Neural progenitor cell (in vitro differentiated cells): Measurements from ENCODE around the gene AUTS2.

Experiments
- EZH2 ChIP-seq: fragments of 200-600 bp; sonication (generic); IDR thresholded peaks from 2 replicates; pipeline ENCODE4 v1.6.1; 2017; ENCODE audit warnings: antibody characterized with exemption, mild to moderate bottlenecking, moderate library complexity
- EZH2phosphoT487 ChIP-seq: fragments of 200-600 bp; sonication (generic); IDR thresholded peaks from 2 replicates; pipeline ENCODE4 v1.6.1; 2017; ENCODE audit warnings: antibody characterized with exemption
- TF ChIP-seq, protein P1 (sequence below): fragments of 200-600 bp; sonication (generic); IDR thresholded peaks from 2 replicates; pipeline ENCODE4 v1.5.1; 2017; ENCODE audit warnings: antibody characterized with exemption, mild to moderate bottlenecking

- no peak for TF ChIP-seq EZH2
- TF ChIP-seq, protein P1, sequence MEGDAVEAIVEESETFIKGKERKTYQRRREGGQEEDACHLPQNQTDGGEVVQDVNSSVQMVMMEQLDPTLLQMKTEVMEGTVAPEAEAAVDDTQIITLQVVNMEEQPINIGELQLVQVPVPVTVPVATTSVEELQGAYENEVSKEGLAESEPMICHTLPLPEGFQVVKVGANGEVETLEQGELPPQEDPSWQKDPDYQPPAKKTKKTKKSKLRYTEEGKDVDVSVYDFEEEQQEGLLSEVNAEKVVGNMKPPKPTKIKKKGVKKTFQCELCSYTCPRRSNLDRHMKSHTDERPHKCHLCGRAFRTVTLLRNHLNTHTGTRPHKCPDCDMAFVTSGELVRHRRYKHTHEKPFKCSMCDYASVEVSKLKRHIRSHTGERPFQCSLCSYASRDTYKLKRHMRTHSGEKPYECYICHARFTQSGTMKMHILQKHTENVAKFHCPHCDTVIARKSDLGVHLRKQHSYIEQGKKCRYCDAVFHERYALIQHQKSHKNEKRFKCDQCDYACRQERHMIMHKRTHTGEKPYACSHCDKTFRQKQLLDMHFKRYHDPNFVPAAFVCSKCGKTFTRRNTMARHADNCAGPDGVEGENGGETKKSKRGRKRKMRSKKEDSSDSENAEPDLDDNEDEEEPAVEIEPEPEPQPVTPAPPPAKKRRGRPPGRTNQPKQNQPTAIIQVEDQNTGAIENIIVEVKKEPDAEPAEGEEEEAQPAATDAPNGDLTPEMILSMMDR = no peak
- no peak for TF ChIP-seq EZH2phosphoT487
These were observed 1022.2 kb downstream of the AUTS2 start for GRCh38 chr7:70620333-70621055.
